Left lobe of liver (tissue), 2 donors: ENCODE measurements around the gene MIS18A. TPM values are rescaled to one million over a fixed set of nuclear protein-coding genes. Genes with fewer than 3 reads are reported as not detected.
"Not testable (repeated sequence)": the region's sequence is repeated elsewhere in the genome, so short reads cannot be mapped to it uniquely, and the experiment has no call there.

Experiments used
- ATAC-seq: fragments of 200-7000 bp; cut with Tn5 transposase; one replicate; pipeline ENCODE4 v1.9.1; 2020; ENCODE audit warnings: mild to moderate bottlenecking, moderate library complexity
- DNase-seq: peaks from one replicate; pipeline ENCODE4 v3.0.0-alpha.2; 2020; ENCODE audit warnings: low spot score
- total RNA-seq: library from RNA; stranded (reverse); gene quantifications from one replicate; pipeline ENCODE4 v1.2.1, GENCODE V29; 2021
- donor health status: DM: no; HTN: no; CAD: no; lungs with moderate emphysema.
- donor health status: DM: no; HTN: yes; CAD: no.

The MIS18A gene
- total RNA-seq, 1 donor from 2014 or later = 2.4 TPM

DNA sequence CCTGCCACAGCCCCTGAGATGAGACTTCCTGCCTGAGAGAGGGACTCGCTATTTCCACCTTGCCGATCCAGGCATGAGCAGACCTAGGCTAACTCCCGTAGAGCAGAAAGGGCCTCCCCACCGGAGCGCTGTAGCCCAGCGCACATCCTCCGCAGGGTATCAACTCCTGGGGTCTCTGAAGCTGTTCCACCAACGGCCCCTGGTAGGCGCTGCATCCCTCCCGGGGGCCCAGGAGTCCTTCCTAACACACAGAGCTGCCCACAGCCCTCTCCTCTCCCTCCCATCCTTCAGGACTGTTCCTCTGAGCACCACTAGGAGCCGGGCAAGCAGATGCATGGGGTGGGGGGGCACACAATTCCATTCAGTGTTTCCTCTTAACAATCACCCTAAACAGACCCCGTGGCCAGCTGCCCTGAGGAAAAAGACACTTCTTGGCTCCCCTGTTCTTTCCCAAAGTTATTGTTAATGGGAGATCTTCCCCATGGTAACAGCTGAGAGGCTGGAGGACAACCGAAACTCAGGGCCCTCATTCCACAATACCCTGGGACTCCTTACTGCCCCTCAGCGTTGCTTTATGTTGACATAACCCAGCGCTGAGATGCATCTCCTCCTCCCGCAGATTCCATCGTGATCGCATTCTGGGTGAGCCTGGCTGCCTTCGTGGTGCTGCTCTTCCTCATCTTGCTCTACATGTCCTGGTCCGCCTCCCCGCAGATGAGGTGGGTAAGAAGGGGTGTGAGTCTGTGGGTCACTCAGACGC is 27.4 kb upstream of the MIS18A start:
- ATAC-seq (no peak), DNase-seq (no peak)

GRCh38 chr21:32304998-32305397 is 26.1 kb upstream of the MIS18A start:
- DNase-seq (no peak), ATAC-seq (no peak)

- ATAC-seq (no peak), DNase-seq (no peak)
Measured at GRCh38 chr21:32303385-32303784, 24.5 kb upstream of the MIS18A start.

DNA sequence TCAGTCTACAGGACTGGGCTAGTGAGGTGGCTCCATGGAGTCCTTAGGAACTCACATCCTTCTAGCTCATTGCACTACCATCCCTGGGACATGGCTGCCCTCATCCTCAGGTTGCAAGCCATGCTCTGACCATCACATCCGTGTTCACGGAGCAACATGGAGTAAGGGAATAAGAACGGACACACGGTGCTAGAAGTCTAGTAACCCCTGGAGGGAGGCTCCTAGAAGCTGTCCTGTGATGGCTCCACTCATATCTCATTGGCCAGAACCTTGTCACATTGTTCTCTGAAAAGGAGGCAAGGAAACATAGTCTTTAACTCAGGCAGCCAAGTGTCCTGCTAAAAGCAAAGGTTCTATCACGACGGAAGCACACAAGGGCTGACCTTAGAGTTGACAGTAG is 23.7 kb upstream of the MIS18A start:
- no peak for ATAC-seq

DNA sequence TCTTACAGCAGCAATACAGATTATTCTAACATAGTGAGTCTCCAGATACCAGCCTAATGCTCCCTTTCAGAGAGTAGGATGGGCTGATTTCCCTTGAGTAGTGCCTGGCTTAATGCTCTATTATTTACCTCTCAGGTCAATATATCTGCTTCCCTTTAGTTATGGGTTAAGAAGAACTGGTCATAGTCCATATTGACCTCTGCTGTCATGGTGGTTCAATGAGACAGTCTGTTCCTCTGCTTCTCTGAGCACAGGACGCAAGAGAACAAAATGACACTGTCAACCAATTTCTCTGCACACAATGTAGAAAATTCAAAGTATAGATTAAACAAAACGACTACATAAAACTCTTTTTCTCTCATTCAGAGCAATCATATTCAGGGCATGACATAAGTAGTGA is 22.7 kb upstream of the MIS18A start:
- DNase-seq = no peak
- ATAC-seq = no peak

More for the DNA sequence above, 23.7 kb upstream of the MIS18A start:
- no peak for DNase-seq

GRCh38 chr21:32300117-32300681 is 21.4 kb upstream of the MIS18A start:
- no peak for ATAC-seq
- DNase-seq = no peak

DNA sequence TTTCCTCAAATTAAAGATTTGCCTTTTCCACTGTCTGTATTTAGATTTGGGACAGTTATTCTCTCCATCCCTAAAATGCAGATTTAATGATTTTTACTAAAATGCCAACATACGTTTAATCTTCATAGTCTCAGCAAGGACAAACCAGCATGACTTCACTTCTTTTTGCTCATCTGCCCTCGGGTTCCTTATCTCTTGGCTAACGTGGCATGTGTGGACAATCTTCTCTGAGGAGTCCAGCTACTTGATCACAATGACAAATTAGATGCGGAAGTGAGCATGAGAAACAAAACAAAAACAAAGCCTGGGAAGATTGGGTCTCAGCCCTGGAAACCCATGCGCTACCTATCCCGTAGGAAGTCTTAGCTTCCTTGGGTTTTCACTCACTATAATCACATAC is 20.8 kb upstream of the MIS18A start:
- ATAC-seq (no peak), DNase-seq (no peak)

DNA sequence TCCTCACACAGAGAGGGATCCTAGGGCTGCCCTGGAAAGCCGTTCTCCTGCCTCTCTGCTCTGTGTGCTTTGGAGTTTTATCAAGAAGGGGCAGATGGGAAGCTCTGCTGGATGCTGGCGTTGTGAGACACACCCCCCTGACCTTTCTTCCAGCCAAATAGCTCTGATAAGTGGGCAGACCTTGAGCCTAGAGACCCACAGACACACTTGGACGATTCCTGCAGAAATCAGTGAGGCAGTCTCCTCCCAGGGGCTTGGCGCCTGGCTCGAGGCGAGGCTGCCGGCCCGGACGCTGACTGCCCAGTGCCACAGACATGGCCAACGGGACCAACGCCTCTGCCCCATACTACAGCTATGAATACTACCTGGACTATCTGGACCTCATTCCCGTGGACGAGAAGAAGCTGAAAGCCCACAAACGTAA is 19.8 kb upstream of the MIS18A start, which contains the start of gene MRAP:
Gene MRAP, plus strand, starts transcription at position 198 of the 424 bp plus-strand sequence. Its CDS starts 117 bp downstream, at position 315.
- peak; percentile 85 for ATAC-seq
- peak; percentile 73 for DNase-seq

GRCh38 chr21:32298148-32298559 is 19.3 kb upstream of the MIS18A start:
- ATAC-seq (peak; percentile 66), DNase-seq (peak; percentile 75)

DNA sequence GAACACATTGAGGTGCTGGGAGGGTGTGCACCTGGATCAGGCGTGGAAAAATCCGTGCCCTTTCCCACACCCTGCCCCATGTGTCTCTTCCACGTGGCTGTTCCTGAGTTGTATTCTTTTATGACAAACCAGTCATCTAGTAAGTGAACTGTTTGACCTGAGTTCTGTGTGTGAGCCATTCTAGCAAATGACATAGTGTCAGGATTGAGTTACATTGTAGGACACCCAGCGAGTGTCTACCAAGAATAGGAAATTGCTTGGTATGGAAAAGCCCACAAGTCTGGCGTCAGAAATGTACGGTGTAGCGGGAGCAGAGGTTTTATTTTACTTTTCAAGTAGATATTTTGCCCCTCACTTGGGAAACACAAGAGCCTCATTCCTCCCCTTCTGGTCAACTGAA is 18.6 kb upstream of the MIS18A start:
- DNase-seq (no peak), ATAC-seq (no peak)

- ATAC-seq (no peak), DNase-seq (no peak)
Measured at GRCh38 chr21:32285476-32285875, 6.6 kb upstream of the MIS18A start.

DNA sequence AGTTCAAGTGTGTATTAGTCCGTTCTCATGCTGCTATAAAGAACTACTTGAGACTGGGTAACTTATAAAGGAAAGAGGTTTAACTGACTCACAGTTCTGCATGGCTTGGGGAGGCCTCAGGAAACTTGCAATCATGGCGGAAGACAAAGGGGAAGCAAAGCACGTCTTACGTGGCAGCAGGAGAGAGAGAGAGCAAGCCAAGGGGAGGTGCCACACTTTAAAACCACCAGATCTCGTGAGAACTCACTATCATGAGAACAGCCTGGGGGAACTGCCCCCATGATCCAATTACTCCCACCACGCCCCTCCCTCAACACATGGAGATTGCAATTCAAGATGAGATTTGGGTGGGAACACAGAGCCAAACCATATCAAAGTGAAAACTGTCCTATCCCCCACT is 4.1 kb upstream of the MIS18A start:
- no peak for DNase-seq
- ATAC-seq = no peak

GRCh38 chr21:32281531-32281930 is 2.7 kb upstream of the MIS18A start:
- DNase-seq = no peak
- no peak for ATAC-seq

DNA sequence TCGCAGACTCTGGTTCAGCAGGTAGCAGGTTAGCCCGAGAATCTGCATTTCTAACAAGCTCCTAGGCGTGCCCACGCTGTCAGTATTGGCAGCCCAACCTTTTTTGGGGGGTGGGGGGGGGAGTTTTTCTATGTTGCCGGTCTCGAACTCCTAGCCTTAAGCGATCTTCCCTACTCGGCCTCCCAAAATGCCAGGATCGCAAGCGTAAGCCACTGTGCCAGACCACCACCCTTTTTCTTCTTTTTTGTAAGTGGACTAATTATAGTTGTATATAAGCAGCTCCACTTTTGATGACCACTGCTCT is 480 bp upstream of the MIS18A start:
- no peak for ATAC-seq
- DNase-seq = no peak

- ATAC-seq (no peak), DNase-seq (no peak)
Measured at GRCh38 chr21:32278103-32278502, 746 bp downstream of the MIS18A start.

- ATAC-seq = no peak
- no peak for DNase-seq
Measured at GRCh38 chr21:32276671-32277070, 2.2 kb downstream of the MIS18A start.

DNA sequence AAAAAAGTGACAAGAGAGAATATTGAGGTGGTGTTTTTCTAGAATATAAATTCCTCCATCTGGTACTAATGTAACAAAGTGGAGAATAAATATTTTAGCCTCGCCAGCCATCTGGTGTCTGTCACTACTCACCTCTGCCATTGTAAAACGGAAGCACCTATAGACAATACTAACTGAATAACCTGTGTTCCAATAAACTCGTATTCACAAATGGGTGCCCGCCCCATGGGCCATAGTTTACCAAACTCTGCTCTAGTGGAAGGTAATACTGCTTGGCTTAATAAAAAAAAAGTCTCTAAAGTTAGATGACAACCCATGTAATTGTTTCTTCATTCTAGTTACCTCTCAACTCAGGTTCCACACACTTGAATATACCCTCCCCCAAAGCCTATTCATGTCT is 8.1 kb downstream of the MIS18A start:
- no peak for DNase-seq
- ATAC-seq = no peak

DNA sequence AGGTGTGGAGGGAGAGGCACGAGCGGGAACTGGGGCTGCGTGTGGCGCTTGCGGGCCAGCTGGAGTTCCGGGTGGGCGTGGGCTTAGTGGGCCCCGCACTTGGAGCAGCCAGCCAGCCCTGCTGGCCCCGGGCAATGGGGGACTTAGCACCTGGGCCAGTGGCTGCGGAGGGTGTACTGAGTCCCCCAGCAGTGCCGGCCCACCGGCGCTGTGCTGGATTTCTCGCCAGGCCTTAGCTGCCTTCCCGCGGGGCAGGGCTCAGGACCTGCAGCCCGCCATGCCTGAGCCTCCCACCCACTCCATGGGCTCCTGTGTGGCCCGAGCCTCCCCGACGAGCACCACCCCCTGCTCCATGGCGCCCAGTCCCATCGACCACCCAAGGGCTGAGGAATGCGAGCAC is 13.5 kb downstream of the MIS18A start:
- ATAC-seq, DNase-seq: not testable (repeated sequence)

GRCh38 chr21:32261929-32262328 is 16.9 kb downstream of the MIS18A start:
- ATAC-seq = no peak
- DNase-seq = no peak

DNA sequence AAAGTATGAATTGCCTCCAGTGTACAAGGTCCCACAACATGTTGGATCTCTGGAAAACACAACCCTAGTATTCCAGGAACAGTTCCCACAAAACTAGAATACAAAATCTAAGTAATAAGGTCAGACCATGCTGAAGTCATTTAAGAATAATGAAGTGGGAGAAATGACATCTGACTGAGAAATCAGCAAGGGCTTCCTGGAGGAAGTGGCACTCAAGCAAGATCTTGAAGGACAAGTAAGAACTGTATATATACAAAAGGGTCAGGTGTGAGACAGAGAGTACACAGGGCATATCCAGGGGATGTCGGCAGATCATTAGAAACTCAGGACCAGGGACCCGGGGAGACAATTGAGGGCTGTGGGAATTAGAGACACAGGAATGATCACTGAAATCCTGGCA is 18.7 kb downstream of the MIS18A start:
- ATAC-seq = no peak
- DNase-seq = no peak

- not testable (repeated sequence) for ATAC-seq, DNase-seq
Measured at GRCh38 chr21:32258786-32259048, 20.1 kb downstream of the MIS18A start.

GRCh38 chr21:32257962-32258785 is 20.7 kb downstream of the MIS18A start:
- DNase-seq (peak; percentile 68), ATAC-seq (peak; percentile 99)
